Measurements from ENCODE around the gene ZNF763. TPM values are rescaled to one million over a fixed set of nuclear protein-coding genes. Genes with fewer than 3 reads are reported as not detected.

ZNF763 gene
- total RNA-seq: 1.1 and 2.1 TPM in 2 replicates

DNA sequence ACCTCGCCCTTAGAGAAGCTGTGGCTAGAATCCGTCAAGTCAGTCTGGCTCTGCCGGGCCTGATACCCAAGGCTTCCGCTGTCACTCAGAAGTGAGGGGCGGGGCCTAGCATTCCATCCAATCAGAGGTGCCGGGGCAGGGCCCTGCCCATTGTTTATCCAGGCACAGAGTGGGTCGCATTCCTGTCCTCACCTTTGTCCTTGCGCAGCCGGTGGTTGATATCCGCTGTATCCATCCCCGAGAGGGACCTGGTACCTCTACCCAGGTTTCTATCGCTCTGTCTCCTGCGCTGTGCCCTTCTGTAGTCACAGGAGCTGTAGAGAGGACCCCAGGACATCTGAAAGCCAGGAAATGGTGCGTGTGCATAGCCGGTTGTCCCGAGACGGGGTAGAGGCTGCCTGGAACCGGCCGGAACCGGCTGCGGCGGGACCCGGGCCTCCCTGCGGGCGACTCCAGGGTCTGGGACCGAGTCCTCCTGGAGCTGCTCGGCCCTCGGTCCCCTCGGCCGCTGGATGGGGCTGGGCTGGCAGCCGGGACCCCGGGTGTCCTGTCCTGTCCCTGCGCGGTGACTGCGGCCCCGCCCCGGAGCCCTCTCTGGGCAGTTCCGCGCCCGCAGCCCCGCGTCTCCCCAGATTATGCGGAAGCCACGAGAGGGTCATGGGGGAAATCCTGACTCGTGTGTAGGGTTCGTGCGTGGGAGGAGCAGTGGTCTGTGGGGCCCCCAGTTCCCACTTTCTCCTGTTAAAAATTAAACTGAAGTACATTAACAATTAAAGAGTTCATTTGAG, at the start of gene ZNF763:
Gene ZNF763 (plus strand): TSS at position 183 of the 788 bp plus-strand sequence. CDS start 169 bp downstream, at position 352.

DNA sequence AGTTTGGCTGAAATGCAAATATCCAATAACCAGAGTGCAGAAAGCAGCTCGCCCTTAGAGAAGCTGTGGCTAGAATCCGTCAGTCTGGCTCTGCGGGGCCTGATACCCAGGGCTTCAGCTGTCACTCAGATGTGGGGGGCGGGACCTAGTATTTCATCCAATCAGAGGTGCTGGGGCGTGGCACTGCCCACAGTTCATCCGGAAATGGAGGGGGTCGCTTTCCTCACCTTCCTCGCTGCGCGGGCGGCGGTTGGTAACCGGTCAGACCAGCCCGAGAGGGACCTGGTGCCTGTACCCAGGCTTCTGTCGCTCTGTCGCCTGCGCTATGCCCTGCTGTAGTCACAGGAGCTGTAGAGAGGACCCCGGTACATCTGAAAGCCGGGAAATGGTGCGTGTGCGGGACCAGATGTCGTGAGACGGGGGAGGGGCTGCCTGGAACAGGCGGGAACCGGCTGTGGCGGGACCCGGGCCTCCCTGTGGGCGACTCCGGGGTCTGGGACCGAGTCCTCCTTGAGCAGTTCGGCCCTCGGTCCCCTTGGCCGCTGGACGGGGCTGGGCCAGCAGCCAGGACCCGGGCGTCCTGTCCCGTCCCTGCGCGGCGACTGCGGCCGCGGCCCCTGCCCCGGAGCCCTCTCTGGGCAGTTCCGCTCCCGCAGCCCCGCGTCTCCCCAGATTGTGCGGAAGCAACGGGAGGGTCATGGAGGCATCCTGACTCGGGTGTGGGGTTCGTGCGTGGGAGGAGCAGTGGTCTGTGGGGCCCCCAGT, 39.8 kb upstream of the ZNF763 start, which contains the start of gene ZNF700:
Gene ZNF700 (plus strand): TSS at position 222 of the 765 bp plus-strand sequence. CDS start 104 bp downstream, at position 326.

Other genes with a start within 250 kb of the ZNF763 start
- 7.8 and 13.2 TPM in 2 replicates for gene ZNF823, start 226.1 kb upstream of the ZNF763 start, total RNA-seq
- gene ZNF441, start 198.0 kb upstream of the ZNF763 start, total RNA-seq: 6.5 and 9.0 TPM in 2 replicates
- 1.1 and 1.8 TPM in 2 replicates for gene ZNF491, start 166.5 kb upstream of the ZNF763 start, total RNA-seq
- gene ZNF440, start 150.8 kb upstream of the ZNF763 start, total RNA-seq: 5.5 and 11.3 TPM in 2 replicates
- gene ZNF439, start 116.3 kb upstream of the ZNF763 start, total RNA-seq: 1.8 and 2.3 TPM in 2 replicates
- 4.5 and 13.5 TPM in 2 replicates for gene ZNF69, start 77.3 kb upstream of the ZNF763 start, total RNA-seq
- gene ZNF700, start 39.9 kb upstream of the ZNF763 start, total RNA-seq: 5.0 and 10.6 TPM in 2 replicates
- 1.6 and 2.0 TPM in 2 replicates for gene ZNF433, start 70.6 kb downstream of the ZNF763 start, total RNA-seq
- 0.31 and 0.32 TPM in 2 replicates for gene ZNF878, start 87.9 kb downstream of the ZNF763 start, total RNA-seq
- gene ZNF844, start 99.7 kb downstream of the ZNF763 start, total RNA-seq: 2.3 and 3.4 TPM in 2 replicates
- gene ZNF20, start 175.3 kb downstream of the ZNF763 start, total RNA-seq: 2.3 and 3.8 TPM in 2 replicates
- gene ZNF625, start 191.7 kb downstream of the ZNF763 start, total RNA-seq: 6.8 and 12.3 TPM in 2 replicates
- 2.6 and 7.5 TPM in 2 replicates for gene ZNF136, start 198.1 kb downstream of the ZNF763 start, total RNA-seq